HCT116 (cell line): ENCODE results near the gene VAV2.

Source experiments
- CTCF ChIP-seq, 3 experiments: fragments of 200-600 bp in 1 of 3; sonication (generic) in 1 of 3; IDR thresholded peaks in 2 of 3; conservative IDR thresholded peaks in 1 of 3; 2 replicates each; pipeline ENCODE4 v1.5.1; 2012 to 2017; ENCODE audit warnings: low read depth in 2 of 3, low read length in 2 of 3, antibody characterized with exemption in 1 of 3, borderline replicate concordance in 1 of 3, control low read depth in 1 of 3, mild to moderate bottlenecking in 1 of 3, mixed read lengths in 1 of 3, mixed run types in 1 of 3, moderate library complexity in 1 of 3; ENCODE audit not compliant: insufficient read depth in 1 of 3
- EGR1 ChIP-seq: IDR thresholded peaks from 2 replicates; pipeline ENCODE4 v1.6.1; 2012; ENCODE audit warnings: low read depth
- ELF1 ChIP-seq: IDR thresholded peaks from 2 replicates; pipeline ENCODE4 v1.6.1; 2012; ENCODE audit warnings: low read depth, borderline replicate concordance
- MAX ChIP-seq: IDR thresholded peaks from 2 replicates; pipeline ENCODE4 v1.6.1; 2012
- POLR2A ChIP-seq: IDR thresholded peaks from 2 replicates; pipeline ENCODE4 v1.7.0; 2011; ENCODE audit warnings: borderline replicate concordance; ENCODE audit not compliant: insufficient read depth, insufficient read length; ENCODE audit errors: extremely low read depth
- POLR2AphosphoS5 ChIP-seq: IDR thresholded peaks from 2 replicates; pipeline ENCODE4 v1.6.1; 2011; ENCODE audit warnings: mild to moderate bottlenecking, low read depth, low read length, moderate library complexity
- RAD21 ChIP-seq: IDR thresholded peaks from 2 replicates; pipeline ENCODE4 v1.6.1; 2012; ENCODE audit warnings: low read depth, mild to moderate bottlenecking
- ZFX ChIP-seq: fragments of 450-650 bp; IDR thresholded peaks from 2 replicates; pipeline ENCODE4 v1.6.1; 2017
- ZNF274 ChIP-seq: fragments of 200-500 bp; sonication (Bioruptor generic); IDR thresholded peaks from 2 replicates; pipeline ENCODE4 v1.6.1; 2014; ENCODE audit warnings: mild to moderate bottlenecking, low read depth, low read length, inconsistent platforms
- TF ChIP-seq, protein P1 (sequence below): IDR thresholded peaks from 2 replicates; pipeline ENCODE4 v1.6.1; 2012; ENCODE audit warnings: low read depth

- TF ChIP-seq ELF1 (no peak), POLR2A (no peak), POLR2AphosphoS5 (no peak), ZNF274 (no peak), EGR1 (no peak), CTCF (IDR thresholded peaks at IDR 0.05 in 2 of 3, conservative IDR thresholded peaks at IDR 0.05 in 1 of 3; ENCODE audit: borderline replicate concordance in 1 of 3, insufficient read depth in 1 of 3, low read depth in 2 of 3, low read length in 2 of 3) (no peak), RAD21 (no peak), MAX (no peak), ZFX (no peak)
- TF ChIP-seq, protein P1, sequence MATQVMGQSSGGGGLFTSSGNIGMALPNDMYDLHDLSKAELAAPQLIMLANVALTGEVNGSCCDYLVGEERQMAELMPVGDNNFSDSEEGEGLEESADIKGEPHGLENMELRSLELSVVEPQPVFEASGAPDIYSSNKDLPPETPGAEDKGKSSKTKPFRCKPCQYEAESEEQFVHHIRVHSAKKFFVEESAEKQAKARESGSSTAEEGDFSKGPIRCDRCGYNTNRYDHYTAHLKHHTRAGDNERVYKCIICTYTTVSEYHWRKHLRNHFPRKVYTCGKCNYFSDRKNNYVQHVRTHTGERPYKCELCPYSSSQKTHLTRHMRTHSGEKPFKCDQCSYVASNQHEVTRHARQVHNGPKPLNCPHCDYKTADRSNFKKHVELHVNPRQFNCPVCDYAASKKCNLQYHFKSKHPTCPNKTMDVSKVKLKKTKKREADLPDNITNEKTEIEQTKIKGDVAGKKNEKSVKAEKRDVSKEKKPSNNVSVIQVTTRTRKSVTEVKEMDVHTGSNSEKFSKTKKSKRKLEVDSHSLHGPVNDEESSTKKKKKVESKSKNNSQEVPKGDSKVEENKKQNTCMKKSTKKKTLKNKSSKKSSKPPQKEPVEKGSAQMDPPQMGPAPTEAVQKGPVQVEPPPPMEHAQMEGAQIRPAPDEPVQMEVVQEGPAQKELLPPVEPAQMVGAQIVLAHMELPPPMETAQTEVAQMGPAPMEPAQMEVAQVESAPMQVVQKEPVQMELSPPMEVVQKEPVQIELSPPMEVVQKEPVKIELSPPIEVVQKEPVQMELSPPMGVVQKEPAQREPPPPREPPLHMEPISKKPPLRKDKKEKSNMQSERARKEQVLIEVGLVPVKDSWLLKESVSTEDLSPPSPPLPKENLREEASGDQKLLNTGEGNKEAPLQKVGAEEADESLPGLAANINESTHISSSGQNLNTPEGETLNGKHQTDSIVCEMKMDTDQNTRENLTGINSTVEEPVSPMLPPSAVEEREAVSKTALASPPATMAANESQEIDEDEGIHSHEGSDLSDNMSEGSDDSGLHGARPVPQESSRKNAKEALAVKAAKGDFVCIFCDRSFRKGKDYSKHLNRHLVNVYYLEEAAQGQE = no peak
Observed at GRCh38 chr9:133932181-133932580, 59.9 kb downstream of the VAV2 start.
